ENCODE data around the gene COQ8A.
"Not testable (repeated sequence)": the region's sequence is repeated elsewhere in the genome, so short reads cannot be mapped to it uniquely, and the experiment has no call there.

Gene COQ8A

DNA sequence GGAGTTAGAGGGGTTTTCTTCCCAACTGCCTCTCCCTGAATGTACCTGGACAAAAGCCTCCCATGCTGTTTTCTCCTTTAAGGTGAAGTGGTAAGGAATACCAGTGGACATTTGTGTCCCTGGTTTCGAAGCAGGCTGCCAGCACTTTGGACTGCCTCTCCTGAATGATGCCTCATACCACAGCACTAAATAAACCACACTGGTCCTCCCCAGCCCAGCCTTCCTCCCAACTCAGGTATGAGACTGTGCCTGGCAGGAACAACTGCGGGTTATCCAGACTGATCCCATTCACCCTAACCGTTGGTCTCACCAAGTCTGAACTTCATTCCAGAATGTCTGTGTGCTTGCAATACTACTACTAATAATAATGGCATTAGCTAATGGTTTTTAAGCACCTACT is 9.3 kb downstream of the COQ8A start:
- Histone ChIP-seq H3K9ac (ENCODE audit: low read length in 5 of 5) (no peak overlapping the region), H3K27ac (ENCODE audit: low read depth, low read length) (peak overlapping the region; percentile 37), H3K4me1 (ENCODE audit: control insufficient read depth in 5 of 5, insufficient read depth in 5 of 5, low read length in 5 of 5) (peaks cover 8 to 59% (median 43%) of the 10 kb centered on the region in 5 donors), H3K9me3 (ENCODE audit: control insufficient read depth in 5 of 5, low read length in 5 of 5) (peaks cover 0 to 6% (median 4%) of the 10 kb centered on the region in 5 donors), H3K27me3 (ENCODE audit: control insufficient read depth in 5 of 5, insufficient read depth in 4 of 5, low read length in 5 of 5) (no peaks in the 10 kb centered on the region), H3K4me3 (ENCODE audit: low read depth in 1 of 5, low read length in 5 of 5) (no peak overlapping the region), H3K36me3 (ENCODE audit: control insufficient read depth in 5 of 5, insufficient read depth in 5 of 5, low read length in 5 of 5) (peaks cover 0 to 4% (median 0%) of the 10 kb centered on the region in 5 donors)

DNA sequence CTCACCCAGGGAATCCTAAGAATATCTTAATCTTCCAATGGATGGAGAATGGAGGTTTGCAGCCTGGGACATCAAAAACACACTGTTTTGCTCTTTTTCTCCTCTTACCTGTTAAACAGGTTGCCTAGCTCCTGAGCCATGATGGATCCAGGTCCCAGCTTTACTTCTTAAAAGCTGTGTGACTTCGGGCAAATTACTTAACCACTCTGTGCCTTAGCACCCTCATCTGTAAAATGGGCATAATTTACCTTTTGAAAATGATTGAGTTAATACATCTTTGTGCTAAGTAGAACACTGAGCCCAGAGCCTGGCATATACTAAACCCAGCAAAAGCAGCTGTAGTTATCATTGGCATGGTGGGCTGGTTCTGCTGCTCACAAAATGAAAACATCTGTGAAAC is 10.2 kb downstream of the COQ8A start:
- H3K9ac ChIP-seq (ENCODE audit: low read length in 5 of 5), result no peak overlapping the region
- H3K4me3 ChIP-seq (ENCODE audit: low read depth in 1 of 5, low read length in 5 of 5), result no peak overlapping the region
- H3K4me1 ChIP-seq (ENCODE audit: control insufficient read depth in 5 of 5, insufficient read depth in 5 of 5, low read length in 5 of 5), result peaks cover 8 to 58% (median 42%) of the 10 kb centered on the region in 5 donors
- no peaks in the 10 kb centered on the region for H3K27me3 ChIP-seq (ENCODE audit: control insufficient read depth in 5 of 5, insufficient read depth in 4 of 5, low read length in 5 of 5)
- H3K9me3 ChIP-seq (ENCODE audit: control insufficient read depth in 5 of 5, low read length in 5 of 5), result peaks cover 0 to 6% (median 4%) of the 10 kb centered on the region in 5 donors
- peaks cover 0 to 4% (median 0%) of the 10 kb centered on the region in 5 donors for H3K36me3 ChIP-seq (ENCODE audit: control insufficient read depth in 5 of 5, insufficient read depth in 5 of 5, low read length in 5 of 5)
- H3K27ac ChIP-seq (ENCODE audit: low read depth, low read length), result peak overlapping the region; percentile 94

DNA sequence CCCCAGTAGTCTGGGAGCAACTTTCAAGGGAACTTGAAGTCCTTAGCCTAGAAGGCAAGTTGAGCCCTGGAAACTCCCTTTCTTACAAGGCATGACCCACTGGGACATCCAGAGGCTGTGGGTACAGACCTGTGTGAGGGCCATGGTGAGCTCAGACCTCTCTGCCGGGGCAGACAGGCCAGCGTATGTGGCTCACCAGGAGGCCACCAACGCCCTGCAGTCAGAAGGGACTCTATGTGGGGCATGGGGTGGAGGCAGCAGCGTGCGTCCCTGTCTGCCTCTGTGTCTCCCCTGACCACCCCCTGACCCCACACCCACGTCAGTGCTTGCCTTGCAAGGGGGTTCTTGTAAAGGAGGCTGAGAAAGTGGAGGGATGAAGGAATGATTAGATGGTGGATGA is 10.8 kb downstream of the COQ8A start:
- H3K36me3 ChIP-seq (ENCODE audit: control insufficient read depth in 5 of 5, insufficient read depth in 5 of 5, low read length in 5 of 5), result peaks cover 0 to 4% (median 0%) of the 10 kb centered on the region in 5 donors
- H3K9ac ChIP-seq (ENCODE audit: low read length in 5 of 5), result no peak overlapping the region
- no peak overlapping the region for H3K4me3 ChIP-seq (ENCODE audit: low read depth in 1 of 5, low read length in 5 of 5)
- H3K27ac ChIP-seq (ENCODE audit: low read depth, low read length), result peak overlapping the region; percentile 94
- no peaks in the 10 kb centered on the region for H3K27me3 ChIP-seq (ENCODE audit: control insufficient read depth in 5 of 5, insufficient read depth in 4 of 5, low read length in 5 of 5)
- peaks cover 8 to 52% (median 37%) of the 10 kb centered on the region in 5 donors for H3K4me1 ChIP-seq (ENCODE audit: control insufficient read depth in 5 of 5, insufficient read depth in 5 of 5, low read length in 5 of 5)
- peaks cover 0 to 6% (median 4%) of the 10 kb centered on the region in 5 donors for H3K9me3 ChIP-seq (ENCODE audit: control insufficient read depth in 5 of 5, low read length in 5 of 5)

DNA sequence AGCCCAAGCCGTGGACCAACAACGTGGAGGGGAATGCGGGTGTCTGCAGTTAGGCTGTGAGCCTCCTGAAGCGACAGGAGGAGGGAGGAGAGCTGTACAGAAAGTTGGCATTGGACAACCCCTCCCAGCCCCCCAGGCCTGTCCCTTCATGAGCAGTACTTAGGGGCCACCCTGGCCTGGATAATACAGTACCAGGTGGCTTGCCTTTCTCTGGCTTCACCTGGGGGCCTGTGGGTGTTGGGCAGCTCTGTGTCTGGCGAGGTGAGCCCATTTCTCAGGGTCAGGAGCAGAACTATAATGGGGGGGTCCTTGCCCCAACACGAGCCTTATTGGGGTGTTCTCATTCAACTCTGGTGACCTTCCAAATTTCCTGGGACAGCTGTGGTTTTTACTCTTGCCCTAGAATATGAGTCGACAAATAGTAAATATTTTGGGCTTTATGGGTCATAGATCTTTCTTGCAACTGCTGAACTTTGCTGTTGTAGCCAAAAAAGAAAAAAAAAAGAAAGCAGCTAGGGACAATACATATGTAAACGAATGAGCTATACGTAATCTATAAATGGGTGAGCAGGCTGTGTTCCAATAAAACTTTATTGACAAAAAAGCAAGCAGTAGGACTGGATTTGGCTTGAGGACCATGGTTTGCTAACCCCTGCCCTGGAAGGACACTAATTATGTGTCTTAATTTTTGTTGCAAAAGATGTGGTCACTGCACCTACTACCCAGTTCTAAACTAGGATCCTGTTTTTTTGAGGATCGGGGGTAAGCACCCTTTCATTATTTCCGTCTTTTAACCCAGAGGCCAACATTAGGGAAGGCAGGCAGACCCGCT is 11.4 kb downstream of the COQ8A start:
- no peak overlapping the region for H3K9ac ChIP-seq (ENCODE audit: low read length in 5 of 5)
- H3K4me3 ChIP-seq (ENCODE audit: low read depth in 1 of 5, low read length in 5 of 5), result no peak overlapping the region
- H3K9me3 ChIP-seq (ENCODE audit: control insufficient read depth in 5 of 5, low read length in 5 of 5), result peaks cover 0 to 6% (median 4%) of the 10 kb centered on the region in 5 donors
- H3K4me1 ChIP-seq (ENCODE audit: control insufficient read depth in 5 of 5, insufficient read depth in 5 of 5, low read length in 5 of 5), result peaks cover 8 to 46% (median 31%) of the 10 kb centered on the region in 5 donors
- peak overlapping the region; percentile 94 for H3K27ac ChIP-seq (ENCODE audit: low read depth, low read length)
- H3K36me3 ChIP-seq (ENCODE audit: control insufficient read depth in 5 of 5, insufficient read depth in 5 of 5, low read length in 5 of 5), result peaks cover 0 to 4% (median 0%) of the 10 kb centered on the region in 5 donors
- H3K27me3 ChIP-seq (ENCODE audit: control insufficient read depth in 5 of 5, insufficient read depth in 4 of 5, low read length in 5 of 5), result no peaks in the 10 kb centered on the region

DNA sequence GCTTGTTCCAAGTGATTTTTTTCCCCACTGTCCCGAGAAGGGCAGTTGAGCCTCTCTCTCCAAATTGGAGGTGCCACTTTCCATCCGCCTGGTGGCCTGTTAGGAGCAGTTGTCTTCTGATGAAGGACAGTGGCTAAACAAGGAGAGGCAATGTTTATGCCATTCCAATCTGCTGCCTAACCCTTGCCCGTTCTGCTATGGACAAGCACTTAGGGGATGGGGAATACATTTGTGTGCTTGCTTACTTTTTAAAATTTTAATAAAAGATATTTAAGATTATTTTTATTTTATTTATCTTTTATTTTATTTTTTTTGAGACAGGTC is 12.0 kb downstream of the COQ8A start:
- Histone ChIP-seq H3K9me3 (ENCODE audit: control insufficient read depth in 5 of 5, low read length in 5 of 5) (peaks cover 0 to 6% (median 4%) of the 10 kb centered on the region in 5 donors), H3K36me3 (ENCODE audit: control insufficient read depth in 5 of 5, insufficient read depth in 5 of 5, low read length in 5 of 5) (peaks cover 0 to 4% (median 0%) of the 10 kb centered on the region in 5 donors), H3K4me1 (ENCODE audit: control insufficient read depth in 5 of 5, insufficient read depth in 5 of 5, low read length in 5 of 5) (peaks cover 5 to 40% (median 28%) of the 10 kb centered on the region in 5 donors), H3K27me3 (ENCODE audit: control insufficient read depth in 5 of 5, insufficient read depth in 4 of 5, low read length in 5 of 5) (no peaks in the 10 kb centered on the region), H3K9ac (ENCODE audit: low read length in 5 of 5) (no peak overlapping the region), H3K4me3 (ENCODE audit: low read depth in 1 of 5, low read length in 5 of 5) (no peak overlapping the region), H3K27ac (ENCODE audit: low read depth, low read length) (peak overlapping the region; percentile 94)

DNA sequence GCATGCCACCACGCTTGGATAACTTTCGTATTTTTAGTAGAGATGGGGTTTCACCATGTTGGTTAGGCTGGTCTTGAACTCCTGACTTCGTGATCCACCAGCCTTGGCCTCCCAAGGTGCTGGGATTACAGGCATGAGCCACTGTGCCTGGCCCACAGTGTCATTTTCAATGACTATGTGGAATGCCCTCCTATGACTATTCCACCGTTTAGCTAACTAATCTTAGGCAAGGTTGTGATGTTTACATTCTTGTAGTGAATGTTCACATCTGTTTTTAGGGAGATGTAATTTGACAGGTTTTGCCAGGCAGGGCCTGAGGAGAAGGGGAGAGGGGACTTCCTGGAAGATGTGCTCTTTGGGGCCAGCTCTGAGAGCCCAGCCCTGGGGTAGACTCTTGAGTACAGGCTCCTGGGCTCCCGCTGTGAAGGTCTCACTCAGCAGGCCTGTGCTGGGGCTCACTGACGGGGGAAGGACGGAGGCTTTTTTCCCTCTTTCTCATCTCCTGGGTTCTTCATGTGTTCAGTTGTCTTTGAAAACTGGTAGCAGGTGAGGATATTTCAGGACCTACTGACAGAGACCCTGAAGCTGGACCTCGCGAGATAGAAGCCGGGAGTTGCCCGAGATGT is 13.2 kb downstream of the COQ8A start:
- Histone ChIP-seq H3K36me3 (ENCODE audit: control insufficient read depth in 5 of 5, insufficient read depth in 5 of 5, low read length in 5 of 5) (peaks cover 0 to 4% (median 0%) of the 10 kb centered on the region in 5 donors), H3K9ac (ENCODE audit: low read length in 5 of 5) (no peak overlapping the region), H3K4me1 (ENCODE audit: control insufficient read depth in 5 of 5, insufficient read depth in 5 of 5, low read length in 5 of 5) (peaks cover 5 to 50% (median 28%) of the 10 kb centered on the region in 5 donors), H3K27me3 (ENCODE audit: control insufficient read depth in 5 of 5, insufficient read depth in 4 of 5, low read length in 5 of 5) (no peaks in the 10 kb centered on the region), H3K4me3 (ENCODE audit: low read depth in 1 of 5, low read length in 5 of 5) (no peak overlapping the region), H3K27ac (ENCODE audit: low read depth, low read length) (no peak overlapping the region), H3K9me3 (ENCODE audit: control insufficient read depth in 5 of 5, low read length in 5 of 5) (peaks cover 0 to 2% (median 0%) of the 10 kb centered on the region in 5 donors)

DNA sequence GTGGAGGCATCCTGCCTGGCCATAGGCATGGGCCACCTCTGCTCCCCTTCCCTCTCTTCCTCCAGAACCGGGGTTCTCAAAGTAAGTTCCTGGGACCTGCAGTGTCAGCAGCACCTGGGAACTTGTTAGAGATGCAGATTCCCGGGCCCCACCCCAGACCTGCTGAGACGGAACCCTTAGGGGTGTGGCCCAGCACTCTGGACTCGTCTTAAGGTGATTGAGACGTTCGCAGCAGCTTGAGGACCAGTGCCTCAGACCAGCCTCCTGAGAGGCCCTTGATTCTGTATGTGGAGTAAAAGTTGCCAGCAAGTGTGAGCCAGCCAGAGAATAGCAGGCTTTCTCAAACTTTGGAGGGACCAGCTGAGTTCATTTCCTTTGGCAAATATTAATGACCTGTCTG is 14.2 kb downstream of the COQ8A start:
- H3K27ac ChIP-seq (ENCODE audit: low read depth, low read length), result no peak overlapping the region
- H3K9me3 ChIP-seq (ENCODE audit: control insufficient read depth in 5 of 5, low read length in 5 of 5), result peaks cover 0 to 2% (median 0%) of the 10 kb centered on the region in 5 donors
- no peak overlapping the region for H3K4me3 ChIP-seq (ENCODE audit: low read depth in 1 of 5, low read length in 5 of 5)
- peaks cover 0 to 3% (median 0%) of the 10 kb centered on the region in 5 donors for H3K36me3 ChIP-seq (ENCODE audit: control insufficient read depth in 5 of 5, insufficient read depth in 5 of 5, low read length in 5 of 5)
- no peaks in the 10 kb centered on the region for H3K27me3 ChIP-seq (ENCODE audit: control insufficient read depth in 5 of 5, insufficient read depth in 4 of 5, low read length in 5 of 5)
- H3K4me1 ChIP-seq (ENCODE audit: control insufficient read depth in 5 of 5, insufficient read depth in 5 of 5, low read length in 5 of 5), result peaks cover 5 to 50% (median 28%) of the 10 kb centered on the region in 5 donors
- H3K9ac ChIP-seq (ENCODE audit: low read length in 5 of 5), result peak overlapping the region in 1 of 5 donors; percentile 19

DNA sequence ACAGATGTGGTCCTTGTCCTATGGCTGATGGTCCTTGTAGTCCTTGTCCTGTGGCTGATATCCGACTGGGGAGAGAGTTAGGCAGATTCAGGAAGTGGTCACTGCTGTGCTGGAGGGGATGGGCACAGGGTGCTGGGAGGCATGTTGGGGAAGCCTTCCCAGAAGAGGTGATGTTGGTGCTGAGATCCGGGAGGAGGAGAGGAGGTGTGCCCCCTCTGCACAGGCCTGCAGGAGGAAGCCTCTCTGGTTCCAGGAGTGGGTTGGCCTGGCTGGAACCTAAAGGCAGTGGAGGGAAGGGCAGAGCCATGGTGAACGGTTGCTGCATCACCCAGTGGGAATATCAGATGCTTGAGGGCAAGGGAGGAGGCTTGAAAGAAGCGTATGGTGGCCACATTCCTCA is 14.7 kb downstream of the COQ8A start:
- Histone ChIP-seq H3K27me3 (ENCODE audit: control insufficient read depth in 5 of 5, insufficient read depth in 4 of 5, low read length in 5 of 5) (no peaks in the 10 kb centered on the region), H3K9me3 (ENCODE audit: control insufficient read depth in 5 of 5, low read length in 5 of 5) (peaks cover 0 to 2% (median 0%) of the 10 kb centered on the region in 5 donors), H3K27ac (ENCODE audit: low read depth, low read length) (no peak overlapping the region), H3K9ac (ENCODE audit: low read length in 5 of 5) (peak overlapping the region in 1 of 5 donors; percentile 19), H3K36me3 (ENCODE audit: control insufficient read depth in 5 of 5, insufficient read depth in 5 of 5, low read length in 5 of 5) (no peaks in the 10 kb centered on the region), H3K4me1 (ENCODE audit: control insufficient read depth in 5 of 5, insufficient read depth in 5 of 5, low read length in 5 of 5) (peaks cover 5 to 50% (median 28%) of the 10 kb centered on the region in 5 donors), H3K4me3 (ENCODE audit: low read depth in 1 of 5, low read length in 5 of 5) (peak overlapping the region in 1 of 5 donors; percentile 8)

DNA sequence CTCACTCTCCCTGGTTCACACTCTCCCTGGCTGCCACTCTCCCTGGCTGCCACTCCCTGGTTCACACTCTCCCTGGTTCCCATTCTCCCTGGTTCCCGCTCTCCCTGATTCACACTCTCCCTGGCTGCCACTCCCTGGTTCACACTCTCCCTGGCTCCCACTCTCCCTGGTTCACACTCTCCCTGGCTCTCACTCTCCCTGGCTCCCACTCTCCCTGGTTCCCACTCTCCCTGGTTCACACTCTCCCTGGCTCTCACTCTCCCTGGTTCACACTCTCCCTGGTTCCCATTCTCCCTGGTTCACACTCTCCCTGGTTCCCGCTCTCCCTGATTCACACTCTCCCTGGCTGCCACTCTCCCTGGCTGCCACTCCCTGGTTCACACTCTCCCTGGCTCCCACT is 15.8 kb downstream of the COQ8A start:
- not testable (repeated sequence) for H3K9ac ChIP-seq (ENCODE audit: low read length in 5 of 5); H3K4me3 ChIP-seq (ENCODE audit: low read depth in 1 of 5, low read length in 5 of 5); H3K36me3 ChIP-seq (ENCODE audit: control insufficient read depth in 5 of 5, insufficient read depth in 5 of 5, low read length in 5 of 5); H3K27ac ChIP-seq (ENCODE audit: low read depth, low read length); H3K27me3 ChIP-seq (ENCODE audit: control insufficient read depth in 5 of 5, insufficient read depth in 4 of 5, low read length in 5 of 5); H3K9me3 ChIP-seq (ENCODE audit: control insufficient read depth in 5 of 5, low read length in 5 of 5)
- H3K4me1 ChIP-seq (ENCODE audit: control insufficient read depth in 5 of 5, insufficient read depth in 5 of 5, low read length in 5 of 5), result peaks cover 5 to 46% (median 26%) of the 10 kb centered on the region in 5 donors

All from subcutaneous abdominal adipose tissue (tissue), 5 donors.